Measurements from ENCODE around the gene ZNF107. TPM values are rescaled to one million over a fixed set of nuclear protein-coding genes. Genes with fewer than 3 reads are reported as not detected.

ZNF107 gene
- total and polyA plus RNA-seq, 2 of the 4 experiments (the other 2 are of a cell fraction): 2.0 to 2.5 TPM

DNA sequence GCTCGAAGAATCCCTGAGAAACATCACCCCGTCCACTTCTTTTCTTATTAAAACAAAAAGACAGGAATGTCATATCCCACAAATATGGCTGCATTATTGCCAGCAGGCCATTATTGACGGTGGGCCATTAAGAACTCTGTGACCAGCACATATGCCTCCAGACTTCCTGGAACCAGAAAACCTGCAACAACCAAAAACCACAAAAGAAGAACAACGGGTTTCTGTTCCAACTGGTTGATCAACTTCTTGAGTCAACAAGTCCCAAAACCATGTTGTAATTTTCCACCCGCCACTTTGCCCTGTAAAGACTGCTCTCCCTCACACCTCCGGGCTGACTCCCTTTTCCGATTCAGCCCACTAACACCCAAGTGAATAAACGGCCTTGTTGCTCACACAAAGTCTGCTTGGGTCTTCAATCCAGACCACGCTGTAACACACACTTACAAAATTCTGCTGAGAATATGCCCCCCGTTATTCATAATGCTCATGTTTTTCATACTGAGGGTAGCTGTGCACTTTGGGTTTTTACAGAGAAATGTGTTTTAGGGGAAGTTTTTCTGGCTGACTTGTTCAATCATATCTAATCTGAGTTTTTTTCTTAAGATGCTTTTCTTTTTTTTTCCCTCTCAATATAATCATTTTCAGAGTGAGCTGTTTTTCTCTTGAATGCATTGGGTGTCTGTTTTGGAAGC lies 20.7 kb downstream of the ZNF107 start:
- no peak overlapping the region for H3K4me2 ChIP-seq (ENCODE audit: low read depth, low read length)
- no peak overlapping the region for H2AK9ac ChIP-seq (replicated peaks; ENCODE audit: low read depth, low read length, poor library complexity)
- no peak overlapping the region for H2AFZ ChIP-seq (replicated peaks; ENCODE audit: low read length, poor library complexity)
- no peak overlapping the region for H3K23ac ChIP-seq (ENCODE audit: low read depth, low read length)
- H3K79me1 ChIP-seq (ENCODE audit: low read depth in 1 of 2, low read length in 2 of 2): peaks cover 6 to 23% of the 10 kb centered on the region in 2 experiments
- intact Hi-C loops (cut with micrococcal nuclease) (no loop called here), dilution Hi-C loops (cut with HindIII; ENCODE audit: low sequenced_read_pairs, unreplicated experiment) (no loop called here), in situ Hi-C loops (cut with MboI; ENCODE audit: low sequenced_read_pairs) (no loop called here)
- ChIA-PET POLR2A (ENCODE audit: unreplicated experiment) (no interaction called here), CTCF (interaction anchor here (0.7 kb wide), 1 partner anchor 61 kb away, joined by 3 read pairs; no protein-coding TSS in a partner anchor)
- H4K20me1 ChIP-seq (ENCODE audit: insufficient read depth, low read length): no peaks in the 10 kb centered on the region
- H2BK5ac ChIP-seq (ENCODE audit: low read depth, low read length, poor library complexity, severe bottlenecking): no peak overlapping the region
- DNase-seq: no peak
- H3K9ac ChIP-seq (ENCODE audit: low read depth, low read length): no peak overlapping the region
- H3K4me1 ChIP-seq (ENCODE audit: control insufficient read depth, insufficient read depth, low read length): no peaks in the 10 kb centered on the region
- H2AK5ac ChIP-seq (ENCODE audit: low read depth, low read length): no peak overlapping the region
- no peak overlapping the region for H2BK120ac ChIP-seq (ENCODE audit: low read depth, low read length)
- H3K9me1 ChIP-seq (ENCODE audit: insufficient read depth, low read length): no peaks in the 10 kb centered on the region
- no peaks in the 10 kb centered on the region for H3K27me3 ChIP-seq (ENCODE audit: control insufficient read depth, insufficient read depth, low read length)
- H3K27ac ChIP-seq (ENCODE audit: insufficient read depth, low read length): no peak overlapping the region
- H3K4ac ChIP-seq (ENCODE audit: low read depth, low read length): no peak overlapping the region
- no peak overlapping the region for H3K18ac ChIP-seq (ENCODE audit: low read depth, low read length)
- no peak overlapping the region for H4K5ac ChIP-seq (ENCODE audit: low read depth, low read length)
- H3K36me3 ChIP-seq (ENCODE audit: control insufficient read depth, insufficient read depth, low read length): peaks cover 44% of the 10 kb centered on the region
- H3K14ac ChIP-seq (replicated peaks; ENCODE audit: low read depth, low read length): no peak overlapping the region
- no peak overlapping the region for H3K56ac ChIP-seq (ENCODE audit: extremely low read depth, insufficient read depth, low read length)
- TF ChIP-seq BHLHE40 (IDR thresholded peaks at IDR 0.05; ENCODE audit: low read depth, low read length) (no peak), SMC3 (IDR thresholded peaks at IDR 0.05; ENCODE audit: low read depth, low read length) (no peak), RFX5 (IDR thresholded peaks at IDR 0.05; ENCODE audit: low read depth, low read length) (no peak), MAFK (IDR thresholded peaks at IDR 0.05; ENCODE audit: low read depth, low read length) (no peak), MXI1 (IDR thresholded peaks at IDR 0.05; ENCODE audit: borderline replicate concordance, low read depth, low read length) (no peak), MAZ (IDR thresholded peaks at IDR 0.05; ENCODE audit: borderline replicate concordance, low read depth, low read length) (no peak)
- TF ChIP-seq, protein P1, sequence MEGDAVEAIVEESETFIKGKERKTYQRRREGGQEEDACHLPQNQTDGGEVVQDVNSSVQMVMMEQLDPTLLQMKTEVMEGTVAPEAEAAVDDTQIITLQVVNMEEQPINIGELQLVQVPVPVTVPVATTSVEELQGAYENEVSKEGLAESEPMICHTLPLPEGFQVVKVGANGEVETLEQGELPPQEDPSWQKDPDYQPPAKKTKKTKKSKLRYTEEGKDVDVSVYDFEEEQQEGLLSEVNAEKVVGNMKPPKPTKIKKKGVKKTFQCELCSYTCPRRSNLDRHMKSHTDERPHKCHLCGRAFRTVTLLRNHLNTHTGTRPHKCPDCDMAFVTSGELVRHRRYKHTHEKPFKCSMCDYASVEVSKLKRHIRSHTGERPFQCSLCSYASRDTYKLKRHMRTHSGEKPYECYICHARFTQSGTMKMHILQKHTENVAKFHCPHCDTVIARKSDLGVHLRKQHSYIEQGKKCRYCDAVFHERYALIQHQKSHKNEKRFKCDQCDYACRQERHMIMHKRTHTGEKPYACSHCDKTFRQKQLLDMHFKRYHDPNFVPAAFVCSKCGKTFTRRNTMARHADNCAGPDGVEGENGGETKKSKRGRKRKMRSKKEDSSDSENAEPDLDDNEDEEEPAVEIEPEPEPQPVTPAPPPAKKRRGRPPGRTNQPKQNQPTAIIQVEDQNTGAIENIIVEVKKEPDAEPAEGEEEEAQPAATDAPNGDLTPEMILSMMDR (conservative IDR thresholded peaks at IDR 0.05; ENCODE audit: low read depth, low read length): no peak
- H3K4me3 ChIP-seq (ENCODE audit: insufficient read depth, low read depth, low read length): no peak overlapping the region
- WGBS, 2 experiments (ENCODE audit: extremely low coverage in 2 of 2, insufficient read length in 1 of 2): 85% methylated on average over 5 of the region's 10 CpGs; no CpG with 5 or more reads in 1 of the 2 experiments
- no peak overlapping the region for H2BK20ac ChIP-seq (ENCODE audit: low read depth, low read length)
- no TSS peak for BruUV-seq (replicated peaks)
- no peak for ATAC-seq (ENCODE audit: low read depth)
- H3K9me3 ChIP-seq (ENCODE audit: control insufficient read depth, insufficient read depth, low read length): peaks cover 4% of the 10 kb centered on the region; the same call in 1 of the 2 replicates
- no peak overlapping the region for H4K91ac ChIP-seq (ENCODE audit: insufficient read depth, low read depth, low read length)
- no peak overlapping the region for H2BK15ac ChIP-seq (ENCODE audit: low read depth, low read length)
- H4K8ac ChIP-seq (ENCODE audit: low read depth in 2 of 2, low read length in 2 of 2): no peak overlapping the region
